GM12873 (cell line): ENCODE data around the gene SLC24A1.

Experiments used
- CTCF ChIP-seq: IDR thresholded peaks from 2 replicates; pipeline ENCODE4 v1.5.1; 2012; ENCODE audit warnings: low read depth, mild to moderate bottlenecking, moderate library complexity, low read length, control low read depth; ENCODE audit not compliant: insufficient read depth; ENCODE audit errors: missing control alignments

SLC24A1 gene

GRCh38 chr15:65619626-65620290 lies 2.0 kb upstream of the SLC24A1 start:
- no peak for TF ChIP-seq CTCF

DNA sequence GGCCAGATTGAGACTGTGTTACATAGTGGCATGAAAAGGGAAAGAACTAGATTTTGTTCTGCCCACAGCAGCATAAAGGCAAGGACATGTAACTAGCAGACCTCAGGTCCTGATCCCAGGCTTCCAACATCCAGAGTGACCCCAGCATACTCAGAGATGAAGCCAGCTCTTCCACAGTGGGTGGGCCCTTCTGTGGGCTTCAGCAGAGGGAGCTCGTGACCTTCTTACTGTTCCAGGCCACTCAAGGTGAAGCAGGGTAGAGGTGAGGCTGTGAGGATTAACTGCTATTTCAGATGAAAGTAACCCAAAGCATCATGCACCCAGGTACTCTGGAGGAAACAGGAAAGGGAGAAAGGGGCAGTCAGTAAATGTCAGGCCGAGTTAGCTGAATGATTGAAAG lies 905 bp upstream of the SLC24A1 start:
- no peak for TF ChIP-seq CTCF

- no peak for TF ChIP-seq CTCF
These were observed 1.4 kb downstream of the SLC24A1 start for GRCh38 chr15:65623103-65623502.

- no peak for TF ChIP-seq CTCF
These were observed 5.1 kb downstream of the SLC24A1 start for GRCh38 chr15:65626856-65627255.

- TF ChIP-seq CTCF, result no peak
These were observed 7.8 kb downstream of the SLC24A1 start for GRCh38 chr15:65629548-65629947.

- no peak for TF ChIP-seq CTCF
These were observed 9.0 kb downstream of the SLC24A1 start for GRCh38 chr15:65630760-65631159.

GRCh38 chr15:65631503-65631902 lies 9.8 kb downstream of the SLC24A1 start:
- TF ChIP-seq CTCF, result no peak
